ENCODE data around the gene PTH2.
"Not testable (repeated sequence)": the region's sequence is repeated elsewhere in the genome, so short reads cannot be mapped to it uniquely, and the experiment has no call there.

Gene PTH2

GRCh38 chr19:49374665-49375434 lies 48.4 kb downstream of the PTH2 start:
- no peak for DNase-seq

GRCh38 chr19:49373174-49373573 lies 50.1 kb downstream of the PTH2 start:
- not testable (repeated sequence) for DNase-seq
